A549 treated with dexamethasone at 1 μM for 4 hours (cell line): Measurements from ENCODE around the gene SCAPER. TPM values are rescaled to one million over a fixed set of nuclear protein-coding genes. Genes with fewer than 3 reads are reported as not detected.

ENCODE experiments used
- total RNA-seq: library from RNA; stranded (reverse); fragments of 200-300 nt; extraction: Qiagen RNA extraction; gene quantifications from 5 replicates; pipeline ENCODE4 v1.2.3, GENCODE V29; 2022

The SCAPER gene, protein sequence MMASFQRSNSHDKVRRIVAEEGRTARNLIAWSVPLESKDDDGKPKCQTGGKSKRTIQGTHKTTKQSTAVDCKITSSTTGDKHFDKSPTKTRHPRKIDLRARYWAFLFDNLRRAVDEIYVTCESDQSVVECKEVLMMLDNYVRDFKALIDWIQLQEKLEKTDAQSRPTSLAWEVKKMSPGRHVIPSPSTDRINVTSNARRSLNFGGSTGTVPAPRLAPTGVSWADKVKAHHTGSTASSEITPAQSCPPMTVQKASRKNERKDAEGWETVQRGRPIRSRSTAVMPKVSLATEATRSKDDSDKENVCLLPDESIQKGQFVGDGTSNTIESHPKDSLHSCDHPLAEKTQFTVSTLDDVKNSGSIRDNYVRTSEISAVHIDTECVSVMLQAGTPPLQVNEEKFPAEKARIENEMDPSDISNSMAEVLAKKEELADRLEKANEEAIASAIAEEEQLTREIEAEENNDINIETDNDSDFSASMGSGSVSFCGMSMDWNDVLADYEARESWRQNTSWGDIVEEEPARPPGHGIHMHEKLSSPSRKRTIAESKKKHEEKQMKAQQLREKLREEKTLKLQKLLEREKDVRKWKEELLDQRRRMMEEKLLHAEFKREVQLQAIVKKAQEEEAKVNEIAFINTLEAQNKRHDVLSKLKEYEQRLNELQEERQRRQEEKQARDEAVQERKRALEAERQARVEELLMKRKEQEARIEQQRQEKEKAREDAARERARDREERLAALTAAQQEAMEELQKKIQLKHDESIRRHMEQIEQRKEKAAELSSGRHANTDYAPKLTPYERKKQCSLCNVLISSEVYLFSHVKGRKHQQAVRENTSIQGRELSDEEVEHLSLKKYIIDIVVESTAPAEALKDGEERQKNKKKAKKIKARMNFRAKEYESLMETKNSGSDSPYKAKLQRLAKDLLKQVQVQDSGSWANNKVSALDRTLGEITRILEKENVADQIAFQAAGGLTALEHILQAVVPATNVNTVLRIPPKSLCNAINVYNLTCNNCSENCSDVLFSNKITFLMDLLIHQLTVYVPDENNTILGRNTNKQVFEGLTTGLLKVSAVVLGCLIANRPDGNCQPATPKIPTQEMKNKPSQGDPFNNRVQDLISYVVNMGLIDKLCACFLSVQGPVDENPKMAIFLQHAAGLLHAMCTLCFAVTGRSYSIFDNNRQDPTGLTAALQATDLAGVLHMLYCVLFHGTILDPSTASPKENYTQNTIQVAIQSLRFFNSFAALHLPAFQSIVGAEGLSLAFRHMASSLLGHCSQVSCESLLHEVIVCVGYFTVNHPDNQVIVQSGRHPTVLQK (N-terminal part only)
- 2.6 to 5.1 TPM (median 3.6 TPM) in 5 replicates for total RNA-seq

DNA sequence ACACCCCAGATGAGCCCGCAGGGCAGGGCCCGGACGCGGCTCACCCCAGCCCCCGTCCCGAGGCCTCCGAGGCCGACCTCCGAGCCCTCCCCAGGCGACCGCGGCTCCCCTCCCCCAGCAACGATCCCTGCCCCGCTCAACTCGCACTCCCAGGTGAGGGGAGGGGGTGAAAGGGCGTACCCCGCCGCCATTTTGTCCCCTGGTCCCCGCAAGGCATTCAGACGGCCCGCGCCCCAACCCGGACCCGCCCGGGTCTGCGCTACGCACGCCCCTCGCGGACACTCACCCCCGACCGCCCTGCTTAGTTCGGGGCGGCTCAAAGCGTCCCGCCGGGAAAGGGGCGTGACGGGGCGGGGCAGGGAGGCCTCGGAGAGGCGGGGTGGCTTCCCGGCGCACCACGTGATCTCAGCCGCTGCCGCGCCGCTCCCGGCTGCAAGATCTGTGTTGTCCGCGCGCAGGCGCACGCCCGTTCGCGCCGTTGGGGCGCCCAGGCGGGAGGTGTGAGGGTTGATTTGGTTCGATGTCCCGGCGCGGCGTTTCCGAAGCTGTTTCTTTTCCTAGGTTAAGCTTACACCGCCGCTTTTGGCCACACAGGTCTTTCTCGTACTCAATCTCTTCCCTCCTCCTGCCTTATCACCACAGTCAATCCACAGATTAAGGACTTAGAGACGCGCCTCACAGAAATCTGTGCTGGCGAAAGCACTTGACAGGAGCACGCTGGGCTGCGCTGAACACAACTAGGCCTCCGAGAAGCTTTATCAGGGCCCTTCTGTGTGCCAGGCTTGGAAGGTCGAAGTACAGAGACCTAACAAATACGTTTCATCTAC, at the start of gene SCAPER:
Gene SCAPER, minus strand, starts transcription at position 328 of the 827 bp plus-strand sequence. CDS start 21,523 bp downstream, outside the sequence.

DNA sequence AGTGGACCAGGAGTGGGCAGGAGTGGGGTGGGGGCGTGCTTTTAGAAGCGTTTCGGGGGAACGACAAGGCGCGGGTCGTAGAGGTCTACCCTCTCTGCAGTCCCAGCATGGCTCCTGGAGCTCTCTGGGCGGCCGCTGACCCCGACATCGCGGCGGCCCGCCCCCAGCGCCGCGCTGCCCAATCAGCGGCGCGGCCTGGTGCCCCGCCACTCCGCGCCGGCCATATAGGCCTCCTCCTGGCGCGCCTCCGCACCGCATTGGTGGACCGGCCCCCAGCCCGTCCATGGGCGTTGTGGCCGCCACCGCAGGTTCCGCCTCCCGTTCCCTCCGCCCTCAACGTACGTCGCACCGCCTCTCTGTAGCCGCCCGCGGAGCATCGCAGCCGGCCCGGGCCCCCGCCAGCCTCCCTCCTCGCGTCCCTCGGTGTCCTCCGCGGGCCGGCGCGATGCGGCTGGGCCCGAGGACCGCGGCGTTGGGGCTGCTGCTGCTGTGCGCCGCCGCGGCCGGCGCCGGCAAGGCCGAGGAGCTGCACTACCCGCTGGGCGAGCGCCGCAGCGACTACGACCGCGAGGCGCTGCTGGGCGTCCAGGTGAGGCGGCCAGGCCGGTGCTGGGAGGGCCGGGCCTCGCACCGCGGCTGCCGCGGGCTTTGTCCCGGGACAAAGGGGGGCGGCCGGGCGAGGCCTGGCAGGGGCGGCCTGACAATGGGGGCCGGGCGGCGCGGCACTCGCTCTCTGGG, 26.4 kb upstream of the SCAPER start, which contains the start of gene RCN2:
Gene RCN2, plus strand, starts transcription at position 353 of the 738 bp plus-strand sequence. Its CDS starts 93 bp downstream, at position 446.

DNA sequence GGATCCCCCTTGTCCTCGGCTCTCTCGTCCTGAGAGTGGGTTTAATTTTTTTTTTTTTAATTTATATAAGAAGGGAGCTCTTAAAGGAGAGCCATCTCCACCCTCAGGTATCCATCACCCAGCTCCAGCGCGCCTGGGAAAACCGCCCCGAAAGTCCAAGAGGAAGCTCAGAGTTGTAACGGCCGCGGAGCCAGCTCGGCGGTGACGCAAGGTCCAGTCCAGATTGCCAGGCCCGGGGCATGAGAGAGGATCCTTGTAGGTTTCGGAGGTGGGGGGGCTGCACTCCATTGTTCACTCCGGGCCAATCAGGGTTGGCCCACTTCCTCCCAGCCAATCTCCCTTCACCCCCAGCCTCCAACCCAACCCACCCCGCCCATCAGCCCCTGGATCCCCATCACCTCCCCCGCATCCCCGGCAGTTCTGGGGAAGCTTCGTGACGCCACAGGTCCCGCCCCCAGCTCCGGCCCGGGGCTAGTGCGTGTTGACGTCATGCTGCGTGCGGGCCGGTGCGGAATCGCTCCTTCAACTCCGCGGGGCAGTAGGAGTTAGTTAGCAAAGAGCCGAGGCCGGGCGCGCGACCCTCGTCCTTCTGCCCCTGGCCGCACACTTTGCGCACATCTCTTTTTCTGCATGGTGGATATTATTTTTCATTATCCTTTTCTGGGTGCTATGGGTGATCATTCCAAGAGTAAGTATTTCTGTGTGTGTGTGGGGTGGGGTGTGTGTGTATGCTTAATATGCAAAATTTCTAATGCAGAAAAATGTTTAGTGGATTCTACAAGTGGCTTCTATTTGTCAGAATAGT, 568.7 kb downstream of the SCAPER start, which contains the start of gene ISL2:
Gene ISL2, plus strand, starts transcription at position 520 of the 805 bp plus-strand sequence. Its CDS starts 111 bp downstream, at position 631.

DNA sequence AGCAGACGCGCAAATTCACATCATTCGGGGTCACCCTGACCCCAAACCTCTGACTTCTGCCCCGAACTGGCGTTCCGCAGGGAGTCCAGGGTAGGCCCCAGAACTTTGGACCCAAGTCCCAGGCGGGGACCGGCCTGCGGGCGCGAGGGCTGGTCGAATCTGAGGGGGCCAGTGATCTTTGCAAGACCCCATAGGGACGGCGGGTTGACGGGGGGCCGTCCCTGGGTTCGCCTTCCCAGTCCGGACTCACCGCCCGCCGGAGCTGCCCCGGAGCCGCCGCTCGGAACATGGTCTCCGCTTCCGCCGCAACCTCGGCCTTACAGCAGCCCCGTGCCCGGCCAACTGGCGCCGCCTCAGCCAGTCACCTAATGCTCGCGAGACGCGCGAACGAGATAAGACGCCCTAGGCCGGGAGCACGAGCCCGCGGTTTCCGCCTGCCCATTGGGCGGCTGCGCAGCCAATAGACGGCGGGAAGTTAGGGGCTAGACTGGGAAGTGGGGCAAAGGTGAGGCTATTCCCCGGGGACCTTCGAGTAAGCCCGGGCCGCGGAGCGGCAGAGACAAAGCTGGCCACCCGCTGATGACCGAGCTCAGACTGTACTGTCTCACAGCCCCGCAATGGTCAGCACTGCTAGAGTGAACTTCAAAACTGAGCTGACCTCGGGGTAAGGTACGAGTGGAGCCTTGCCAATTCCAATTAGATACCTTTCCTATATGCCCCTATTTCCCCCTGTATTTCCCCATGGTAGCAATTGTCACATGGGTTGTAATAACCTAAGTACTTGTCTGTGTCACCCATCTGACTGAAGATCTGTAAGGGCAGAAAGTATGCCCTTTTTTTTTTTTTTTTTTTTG, 593.8 kb downstream of the SCAPER start, which contains the start of gene ETFA:
Gene ETFA, minus strand, starts transcription at position 370 of the 854 bp plus-strand sequence. Its CDS starts 81 bp downstream, at position 289.

Other genes with a start within 250 kb of the SCAPER start
- gene RCN2, start 26.4 kb upstream of the SCAPER start, total RNA-seq: 57.8 to 67.7 TPM (median 58.8 TPM) in 5 replicates
- gene PSTPIP1, start 89.8 kb upstream of the SCAPER start, total RNA-seq: 0.21 to 0.43 TPM (median 0.25 TPM) in 5 replicates
- 350 to 497 TPM (median 477 TPM) in 5 replicates for gene TSPAN3, start 165.8 kb upstream of the SCAPER start, total RNA-seq